Endothelial cell of umbilical vein (primary cell): ENCODE results near the gene COL26A1. TPM values are rescaled to one million over a fixed set of nuclear protein-coding genes. Genes with fewer than 3 reads are reported as not detected.

ENCODE experiments used
- BruUV-seq: library from RNA; stranded (reverse); fragments of 400-500 nt; replicated peaks from 2 replicates; lab custom pipeline; 2021; lab: Mats Ljungman, UMichigan
- CTCF ChIA-PET: fragments of 300-600, 350-600 bp; sonication (Branson Sonifier 250); formaldehyde crosslinking; loops from one replicate; lab custom pipeline; 2021; ENCODE audit warnings: antibody characterized with exemption, inconsistent platforms; lab: Charles Lee
- POLR2A ChIA-PET: fragments of 300-600, 350-600 bp; sonication (Branson Sonifier 250); formaldehyde crosslinking; loops from one replicate; lab custom pipeline; 2021; ENCODE audit warnings: antibody characterized with exemption, inconsistent platforms; lab: Charles Lee
- DNase-seq: peaks from one replicate; pipeline ENCODE4 v3.0.0-alpha.2; 2011; ENCODE audit warnings: low read depth, low spot score
- FAIRE-seq: peaks from 2 replicates; lab custom pipeline; 2011; peaks lifted over from hg19 to GRCh38; lab: Jason Lieb, UNC
- H2AFZ ChIP-seq: 2 replicates; pipeline ENCODE4 v1.6.0; 2012; ENCODE audit warnings: low read depth, low read length, control low read depth, inconsistent platforms
- H3K27ac ChIP-seq: 2 replicates; pipeline ENCODE4 v1.5.1; 2011; ENCODE audit warnings: low read depth, mild to moderate bottlenecking, control low read depth, low read length, moderate library complexity; ENCODE audit not compliant: insufficient read depth
- H3K27me3 ChIP-seq, 2 experiments: 2 replicates each; pipeline versions ENCODE4 v1.6.0 to v1.6.1; 2011; ENCODE audit warnings: low read length in 2 of 2, mixed read lengths in 1 of 2; ENCODE audit not compliant: control insufficient read depth in 2 of 2, insufficient read depth in 2 of 2
- H3K36me3 ChIP-seq, 2 experiments: 2 replicates in 1 of 2; 3 replicates in 1 of 2; pipeline ENCODE4 v1.5.1; 2011; ENCODE audit warnings: low read length in 2 of 2, mild to moderate bottlenecking in 1 of 2, moderate library complexity in 1 of 2; ENCODE audit not compliant: control insufficient read depth in 2 of 2, insufficient read depth in 2 of 2; ENCODE audit errors: extremely low read depth in 1 of 2
- H3K4me1 ChIP-seq: 3 replicates; pipeline ENCODE4 v1.5.1; 2011; ENCODE audit warnings: mild to moderate bottlenecking, low read length; ENCODE audit not compliant: control insufficient read depth, insufficient read depth; ENCODE audit errors: extremely low read depth
- H3K4me2 ChIP-seq: 2 replicates; pipeline ENCODE4 v1.6.1; 2011; ENCODE audit warnings: low read length, control low read depth, mixed read lengths; ENCODE audit not compliant: insufficient read depth
- H3K4me3 ChIP-seq, 3 experiments: fragments of 200-600 bp in 1 of 3; sonication (generic), shearing (Covaris generic) in 1 of 3; replicated peaks in 1 of 3; 2 replicates each; pipeline ENCODE4 v1.5.1; 2011 to 2016; ENCODE audit warnings: control low read depth in 3 of 3, low read length in 3 of 3, mild to moderate bottlenecking in 2 of 3, inconsistent platforms in 1 of 3, low read depth in 1 of 3, moderate library complexity in 1 of 3; ENCODE audit not compliant: insufficient read depth in 1 of 3
- H3K79me2 ChIP-seq: 2 replicates; pipeline ENCODE4 v1.6.0; 2012; ENCODE audit warnings: low read length, inconsistent platforms; ENCODE audit not compliant: control insufficient read depth, insufficient read depth
- H3K9ac ChIP-seq: replicated peaks from 2 replicates; pipeline ENCODE3; 2011; ENCODE audit warnings: low read length, control low read depth; ENCODE audit not compliant: insufficient read depth; ENCODE audit errors: extremely low read depth
- H3K9me1 ChIP-seq: replicated peaks from 3 replicates; pipeline ENCODE4 v1.6.0; 2011; ENCODE audit warnings: mild to moderate bottlenecking, low read length; ENCODE audit not compliant: control insufficient read depth, insufficient read depth; ENCODE audit errors: extremely low read depth
- H3K9me3 ChIP-seq: replicated peaks from 2 replicates; pipeline ENCODE4 v1.5.1; 2012; ENCODE audit warnings: low read length, inconsistent platforms; ENCODE audit not compliant: control insufficient read depth, insufficient read depth
- H4K20me1 ChIP-seq: replicated peaks from 2 replicates; pipeline ENCODE3; 2011; ENCODE audit warnings: mild to moderate bottlenecking, low read length; ENCODE audit not compliant: control insufficient read depth, insufficient read depth; ENCODE audit errors: extremely low read depth
- CTCF ChIP-seq, 2 donors: IDR thresholded peaks; 1 replicate in 1 of 2; 2 replicates in 1 of 2; pipeline ENCODE4 v1.5.1; 2011; ENCODE audit warnings: low read length in 2 of 2, mild to moderate bottlenecking in 2 of 2, moderate library complexity in 2 of 2, control low read depth in 1 of 2, inconsistent platforms in 1 of 2, low read depth in 1 of 2; ENCODE audit not compliant: insufficient read depth in 1 of 2; ENCODE audit errors: extremely low read depth in 1 of 2
- EZH2 ChIP-seq: IDR thresholded peaks from 2 replicates; pipeline ENCODE4 v1.6.1; 2012; ENCODE audit warnings: borderline replicate concordance, low read depth, mild to moderate bottlenecking, moderate library complexity, low read length, inconsistent platforms; ENCODE audit not compliant: severe bottlenecking
- FOS ChIP-seq: IDR thresholded peaks from 2 replicates; pipeline ENCODE4 v1.6.1; 2011; ENCODE audit warnings: mild to moderate bottlenecking, low read length, moderate library complexity, borderline replicate concordance; ENCODE audit not compliant: insufficient read depth
- GATA2 ChIP-seq: IDR thresholded peaks from 2 replicates; pipeline ENCODE4 v1.7.0; 2011; ENCODE audit warnings: low read depth, mild to moderate bottlenecking, moderate library complexity, mixed read lengths, low read length; ENCODE audit not compliant: insufficient read length, insufficient read depth
- JUN ChIP-seq: IDR thresholded peaks from 2 replicates; pipeline ENCODE4 v1.6.1; 2011; ENCODE audit warnings: borderline replicate concordance, low read depth; ENCODE audit not compliant: insufficient read length, insufficient read depth
- MAX ChIP-seq: IDR thresholded peaks from 2 replicates; pipeline ENCODE4 v1.6.1; 2011; ENCODE audit not compliant: insufficient read depth, insufficient read length
- MYC ChIP-seq: IDR thresholded peaks from one replicate; pipeline ENCODE4 v1.6.1; 2011; ENCODE audit warnings: mild to moderate bottlenecking, low read depth, low read length
- POLR2A ChIP-seq: IDR thresholded peaks from 2 replicates; pipeline ENCODE4 v1.6.1; 2012; ENCODE audit warnings: low read depth, mild to moderate bottlenecking, control low read depth, low read length
- POLR2AphosphoS5 ChIP-seq: IDR thresholded peaks from 2 replicates; pipeline ENCODE4 v1.6.1; 2012; ENCODE audit warnings: low read depth, mild to moderate bottlenecking, control low read depth, low read length, moderate library complexity; ENCODE audit not compliant: insufficient read depth
- dilution Hi-C: fragments of 300-500 bp; cut with MboI; formaldehyde crosslinking; loops from one replicate; pipeline ENCODE4 v1.15.0; 2019; ENCODE audit warnings: low sequenced_read_pairs; ENCODE audit not compliant: extremely low pct_ligation_motif_present
- intact Hi-C: fragments of 100-400 bp; cut with micrococcal nuclease; formaldehyde crosslinking; loops from one replicate; pipeline ENCODE4 v1.10.0; 2022
- polyA plus RNA-seq, 4 experiments: library from polyadenylated mRNA; depleted of rRNA in 3 of 4; stranded (reverse) in 3 of 4; unstranded in 1 of 4; fragments of >200 nt; gene quantifications; 2 replicates each; pipeline versions ENCODE4 v1.2.1 to v1.2.3, GENCODE V29; 2011 to 2012; ENCODE audit warnings: missing spikeins in 1 of 4
- total RNA-seq: library from RNA; stranded (reverse); gene quantifications from 2 replicates; pipeline ENCODE4 v1.2.3, GENCODE V29; 2021

The COL26A1 gene
- total and polyA plus RNA-seq, 2 donors (not counting 3 experiments of a cell fraction or from before 2014, with no cell fraction given) = not detected

GRCh38 chr7:101363734-101364374, 1.2 kb downstream of the COL26A1 start:
- H3K27me3 ChIP-seq = peaks cover 10 to 24% of the 10 kb centered on the region in 2 experiments
- ChIA-PET POLR2A (no interaction called here), CTCF (interaction anchor here (0.7 to 5.4 kb wide), 15 partner anchors 9 to 325 kb away, joined by 3 to 33 read pairs (median 4); no protein-coding TSS in a partner anchor)
- FAIRE-seq (peak; percentile 74), DNase-seq (peak; percentile 38)
- no peaks in the 10 kb centered on the region for H4K20me1 ChIP-seq
- H3K4me3 ChIP-seq = peak overlapping the region in 1 of 3 experiments; percentile 34
- H3K4me1 ChIP-seq = peaks cover 3% of the 10 kb centered on the region
- dilution Hi-C loops (no loop called here), intact Hi-C loops (loop anchor here (1.0 kb wide), 3 partner anchors 47 to 174 kb away; no protein-coding TSS in a partner anchor)
- no peaks in the 10 kb centered on the region for H3K79me2 ChIP-seq
- no peaks in the 10 kb centered on the region for H3K9me1 ChIP-seq
- no peak overlapping the region for H3K4me2 ChIP-seq
- no peaks in the 10 kb centered on the region for H3K9me3 ChIP-seq
- H2AFZ ChIP-seq = peak overlapping the region; percentile 44
- no peak overlapping the region for H3K27ac ChIP-seq
- H3K9ac ChIP-seq = no peak overlapping the region
- no peaks in the 10 kb centered on the region for H3K36me3 ChIP-seq
- TF ChIP-seq EZH2 = peak; percentile 64
- TF ChIP-seq CTCF (IDR thresholded peaks at IDR 0.05; ENCODE audit: extremely low read depth in 1 of 2, insufficient read depth in 1 of 2, low read depth in 1 of 2, low read length in 2 of 2) = peak; percentile 77 to 91
- TF ChIP-seq FOS = no peak
- TF ChIP-seq POLR2A = no peak
- TF ChIP-seq JUN = no peak
- TF ChIP-seq MYC = no peak
- TF ChIP-seq POLR2AphosphoS5 = no peak
- TF ChIP-seq GATA2 = no peak
- TF ChIP-seq MAX = no peak
- BruUV-seq = no TSS peak
